Upper lobe of left lung (tissue), 4 donors: Measurements from ENCODE around the gene ADGRF4.

ENCODE experiments used
- EP300 ChIP-seq, 4 donors: sonication (generic); formaldehyde crosslinking; IDR thresholded peaks; one replicate each; pipeline ENCODE4 v1.5.1; 2017; ENCODE audit warnings: antibody characterized with exemption in 4 of 4, control low read depth in 2 of 4
- POLR2A ChIP-seq, 4 donors: fragments of 450-650 bp; IDR thresholded peaks; one replicate each; pipeline ENCODE4 v1.5.1; 2016 to 2017; ENCODE audit warnings: antibody characterized with exemption in 4 of 4, mild to moderate bottlenecking in 2 of 4
- POLR2AphosphoS5 ChIP-seq, 2 donors: sonication (generic); formaldehyde crosslinking; IDR thresholded peaks; one replicate each; pipeline ENCODE4 v1.5.1; 2017; ENCODE audit warnings: antibody characterized with exemption in 2 of 2
- TF ChIP-seq, protein P1 (sequence below), 6 experiments: fragments of 450-650 bp in 4 of 6; fragments of 200-600 bp in 2 of 6; sonication (generic) in 2 of 6; IDR thresholded peaks; one replicate each; pipeline ENCODE4 v1.5.1; 2016 to 2019; ENCODE audit warnings: antibody characterized with exemption in 6 of 6

DNA sequence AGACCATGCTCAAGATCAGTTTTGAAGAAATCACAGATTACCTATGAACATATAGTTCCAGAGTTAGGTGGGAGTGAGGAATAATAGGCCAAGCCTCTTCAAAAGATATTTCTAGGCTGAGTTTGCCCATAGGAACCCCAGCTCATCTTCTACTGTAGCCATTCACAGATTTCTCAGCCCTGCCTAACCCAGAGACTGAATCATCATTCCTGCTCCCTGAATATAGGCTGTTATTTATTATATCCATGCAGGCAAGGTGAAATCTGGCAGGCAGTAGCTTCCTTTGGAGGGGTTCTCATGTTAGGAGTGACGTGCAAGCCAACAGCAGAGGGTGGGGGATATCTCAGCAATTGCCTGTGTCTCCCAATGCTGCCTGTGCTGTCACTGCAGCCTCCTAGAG, 25.6 kb upstream of the ADGRF4 start:
- TF ChIP-seq EP300 (IDR thresholded peaks at IDR 0.05) (no peak), POLR2AphosphoS5 (IDR thresholded peaks at IDR 0.05) (no peak), POLR2A (IDR thresholded peaks at IDR 0.05) (no peak)
- TF ChIP-seq, protein P1, sequence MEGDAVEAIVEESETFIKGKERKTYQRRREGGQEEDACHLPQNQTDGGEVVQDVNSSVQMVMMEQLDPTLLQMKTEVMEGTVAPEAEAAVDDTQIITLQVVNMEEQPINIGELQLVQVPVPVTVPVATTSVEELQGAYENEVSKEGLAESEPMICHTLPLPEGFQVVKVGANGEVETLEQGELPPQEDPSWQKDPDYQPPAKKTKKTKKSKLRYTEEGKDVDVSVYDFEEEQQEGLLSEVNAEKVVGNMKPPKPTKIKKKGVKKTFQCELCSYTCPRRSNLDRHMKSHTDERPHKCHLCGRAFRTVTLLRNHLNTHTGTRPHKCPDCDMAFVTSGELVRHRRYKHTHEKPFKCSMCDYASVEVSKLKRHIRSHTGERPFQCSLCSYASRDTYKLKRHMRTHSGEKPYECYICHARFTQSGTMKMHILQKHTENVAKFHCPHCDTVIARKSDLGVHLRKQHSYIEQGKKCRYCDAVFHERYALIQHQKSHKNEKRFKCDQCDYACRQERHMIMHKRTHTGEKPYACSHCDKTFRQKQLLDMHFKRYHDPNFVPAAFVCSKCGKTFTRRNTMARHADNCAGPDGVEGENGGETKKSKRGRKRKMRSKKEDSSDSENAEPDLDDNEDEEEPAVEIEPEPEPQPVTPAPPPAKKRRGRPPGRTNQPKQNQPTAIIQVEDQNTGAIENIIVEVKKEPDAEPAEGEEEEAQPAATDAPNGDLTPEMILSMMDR (IDR thresholded peaks at IDR 0.05): no peak
